H9 (cell line): ENCODE measurements around the gene VPS18. TPM values are rescaled to one million over a fixed set of nuclear protein-coding genes. Genes with fewer than 3 reads are reported as not detected.

Experiments
- DNase-seq: peaks from one replicate; pipeline ENCODE4 v3.0.0-alpha.2; 2017
- H2AFZ ChIP-seq: one replicate; pipeline ENCODE4 v1.6.1; 2013; ENCODE audit warnings: mild to moderate bottlenecking, low read length, control low read depth, moderate library complexity
- H2AK5ac ChIP-seq: 2 replicates; pipeline ENCODE4 v1.6.1; 2013; ENCODE audit warnings: low read length, control low read depth, mixed read lengths; ENCODE audit not compliant: insufficient read length
- H2BK120ac ChIP-seq: one replicate; pipeline ENCODE4 v1.6.1; 2013; ENCODE audit warnings: low read depth, mild to moderate bottlenecking, low read length, control low read depth, inconsistent platforms; ENCODE audit not compliant: poor library complexity, severe bottlenecking
- H2BK12ac ChIP-seq: 2 replicates; pipeline ENCODE4 v1.6.1; 2013; ENCODE audit warnings: low read length, control low read depth, mixed read lengths, low read depth; ENCODE audit not compliant: insufficient read length
- H2BK15ac ChIP-seq: 2 replicates; pipeline ENCODE4 v1.6.1; 2013; ENCODE audit warnings: low read depth, low read length, control low read depth
- H2BK20ac ChIP-seq: one replicate; pipeline ENCODE4 v1.6.1; 2013; ENCODE audit warnings: low read depth, mild to moderate bottlenecking, low read length, control low read depth, inconsistent platforms; ENCODE audit not compliant: poor library complexity, severe bottlenecking
- H2BK5ac ChIP-seq: 2 replicates; pipeline ENCODE4 v1.6.1; 2013; ENCODE audit warnings: low read length, control low read depth, mixed read lengths; ENCODE audit not compliant: insufficient read length
- H3K14ac ChIP-seq: 2 replicates; pipeline ENCODE4 v1.6.1; 2013; ENCODE audit warnings: low read length, control low read depth; ENCODE audit not compliant: insufficient read depth
- H3K18ac ChIP-seq: 2 replicates; pipeline ENCODE4 v1.6.1; 2013; ENCODE audit warnings: low read depth, mild to moderate bottlenecking, mixed read lengths, low read length, control low read depth; ENCODE audit not compliant: insufficient read length
- H3K23ac ChIP-seq: 2 replicates; pipeline ENCODE4 v1.6.1; 2013; ENCODE audit warnings: low read length, control low read depth, mixed read lengths, low read depth; ENCODE audit not compliant: insufficient read length
- H3K23me2 ChIP-seq: 2 replicates; pipeline ENCODE4 v1.6.1; 2013; ENCODE audit warnings: low read depth, mild to moderate bottlenecking, mixed read lengths, low read length, control low read depth; ENCODE audit not compliant: insufficient read length, poor library complexity, severe bottlenecking
- H3K27ac ChIP-seq: 2 replicates; pipeline ENCODE4 v1.5.1; 2013; ENCODE audit warnings: low read length, control low read depth, mixed read lengths, low read depth; ENCODE audit not compliant: insufficient read length
- H3K27me3 ChIP-seq: 2 replicates; pipeline ENCODE4 v1.6.1; 2013; ENCODE audit warnings: low read length, control low read depth, inconsistent platforms; ENCODE audit not compliant: insufficient read depth
- H3K4ac ChIP-seq: 2 replicates; pipeline ENCODE4 v1.6.1; 2013; ENCODE audit warnings: low read depth, mild to moderate bottlenecking, control low read depth, inconsistent platforms, low read length, moderate library complexity
- H3K4me1 ChIP-seq: 2 replicates; pipeline ENCODE4 v1.6.1; 2013; ENCODE audit warnings: low read length, control low read depth, inconsistent platforms; ENCODE audit not compliant: insufficient read depth
- H3K4me2 ChIP-seq: 2 replicates; pipeline ENCODE4 v1.6.1; 2013; ENCODE audit warnings: low read length, control low read depth, mixed read lengths; ENCODE audit not compliant: insufficient read length, insufficient read depth
- H3K56ac ChIP-seq: 2 replicates; pipeline ENCODE4 v1.6.1; 2013; ENCODE audit warnings: low read depth, mild to moderate bottlenecking, mixed read lengths, low read length, control low read depth; ENCODE audit not compliant: insufficient read length
- H3K79me1 ChIP-seq: 2 replicates; pipeline ENCODE4 v1.6.1; 2013; ENCODE audit warnings: low read depth, mild to moderate bottlenecking, moderate library complexity, low read length, control low read depth, inconsistent platforms; ENCODE audit not compliant: insufficient read depth, poor library complexity, severe bottlenecking
- H3K79me2 ChIP-seq: 2 replicates; pipeline ENCODE4 v1.6.1; 2013; ENCODE audit warnings: low read length, control low read depth, inconsistent platforms; ENCODE audit not compliant: insufficient read depth
- H3K9ac ChIP-seq: 2 replicates; pipeline ENCODE4 v1.6.1; 2013; ENCODE audit warnings: low read length, control low read depth, mixed read lengths; ENCODE audit not compliant: insufficient read length; ENCODE audit errors: extremely low read depth
- H3K9me3 ChIP-seq: one replicate; pipeline ENCODE4 v1.6.1; 2013; ENCODE audit warnings: low read depth, low read length, inconsistent platforms; ENCODE audit not compliant: control insufficient read depth
- H3T11ph ChIP-seq: one replicate; pipeline ENCODE4 v1.6.1; 2013; ENCODE audit warnings: mild to moderate bottlenecking, low read length, control low read depth, inconsistent platforms
- H4K20me1 ChIP-seq: one replicate; pipeline ENCODE4 v1.6.1; 2013; ENCODE audit not compliant: control insufficient read depth, insufficient read length, insufficient read depth
- H4K5ac ChIP-seq: 2 replicates; pipeline ENCODE4 v1.6.1; 2013; ENCODE audit warnings: low read depth, mild to moderate bottlenecking, mixed read lengths, low read length, control low read depth; ENCODE audit not compliant: insufficient read length
- H4K8ac ChIP-seq: replicated peaks from 2 replicates; pipeline ENCODE4 v1.6.1; 2013; ENCODE audit warnings: low read length, control low read depth, mixed read lengths, low read depth; ENCODE audit not compliant: insufficient read length
- H4K91ac ChIP-seq: 2 replicates; pipeline ENCODE4 v1.6.1; 2013; ENCODE audit warnings: low read depth, mild to moderate bottlenecking, moderate library complexity, mixed read lengths, low read length, control low read depth; ENCODE audit not compliant: insufficient read length
- H3K27ac Mint-ChIP-seq, 3 experiments: 2 replicates in 2 of 3; 3 replicates in 1 of 3; pipeline ENCODE4 v1.8.0; 2020 to 2021; ENCODE audit warnings: mixed read lengths in 3 of 3, mild to moderate bottlenecking in 1 of 3, moderate library complexity in 1 of 3
- H3K27me3 Mint-ChIP-seq: 2 replicates; pipeline ENCODE4 v1.8.0; 2021; ENCODE audit warnings: low read depth, mild to moderate bottlenecking, moderate library complexity, mixed read lengths
- H3K36me3 Mint-ChIP-seq, 3 experiments: 2 replicates in 2 of 3; 3 replicates in 1 of 3; pipeline ENCODE4 v1.8.0; 2020 to 2021; ENCODE audit warnings: low read depth in 3 of 3, mixed read lengths in 3 of 3; ENCODE audit not compliant: insufficient read depth in 1 of 3
- H3K4me1 Mint-ChIP-seq, 2 experiments: 2 replicates each; pipeline ENCODE4 v1.8.0; 2020; ENCODE audit warnings: mixed read lengths in 2 of 2
- H3K4me3 Mint-ChIP-seq, 2 experiments: 2 replicates in 1 of 2; 3 replicates in 1 of 2; pipeline ENCODE4 v1.8.0; 2020 to 2021; ENCODE audit warnings: mild to moderate bottlenecking in 2 of 2, mixed read lengths in 2 of 2, moderate library complexity in 1 of 2
- H3K9me3 Mint-ChIP-seq, 2 experiments: 2 replicates in 1 of 2; 3 replicates in 1 of 2; pipeline ENCODE4 v1.8.0; 2020; ENCODE audit warnings: mild to moderate bottlenecking in 2 of 2, mixed read lengths in 2 of 2, moderate library complexity in 1 of 2
- WGBS: extraction: QIAGEN DNeasy Blood & Tissue Kit; methylation state at CpG from one replicate; pipeline ENCODE4 v1.1.7; 2013; ENCODE audit warnings: missing lambda C conversion rate, low lambda C conversion rate, mixed read lengths; ENCODE audit not compliant: insufficient read length; ENCODE audit errors: extremely low coverage; 5-methylcytosine and 5-hydroxymethylcytosine counted together
- total RNA-seq: library from RNA; stranded (reverse); gene quantifications from 2 replicates; pipeline ENCODE4 v1.2.1, GENCODE V29; 2021
- TF ChIP-seq, protein P1 (sequence below): fragments of 200-600 bp; sonication (generic); conservative IDR thresholded peaks from 3 replicates; pipeline ENCODE4 v1.8.0; 2021; ENCODE audit warnings: antibody characterized with exemption, mild to moderate bottlenecking

VPS18 gene
- total RNA-seq, 1 experiment from 2014 or later: 45.0 TPM

- H3K79me2 ChIP-seq: no peaks in the 10 kb centered on the region
- no peaks in the 10 kb centered on the region for H3K36me3 Mint-ChIP-seq
Observed at GRCh38 chr15:40937762-40938535, 43.7 kb downstream of the VPS18 start.

More at GRCh38 chr15:40937762-40938535, 43.7 kb downstream of the VPS18 start:
- Histone ChIP-seq H3K4ac (no peak overlapping the region), H2AFZ (no peak overlapping the region), H3K14ac (no peak overlapping the region), H2BK20ac (no peak overlapping the region), H3K27ac (no peak overlapping the region), H3K79me1 (no peaks in the 10 kb centered on the region), H3K4me1 (no peaks in the 10 kb centered on the region), H3T11ph (no peak overlapping the region), H2BK15ac (no peak overlapping the region), H2BK5ac (no peak overlapping the region), H4K8ac (no peak overlapping the region), H3K4me2 (no peak overlapping the region), H2AK5ac (no peak overlapping the region), H2BK120ac (no peak overlapping the region), H2BK12ac (no peak overlapping the region), H3K23me2 (peaks cover 8% of the 10 kb centered on the region), H3K9me3 (no peaks in the 10 kb centered on the region), H4K91ac (no peak overlapping the region), H3K9ac (no peak overlapping the region), H4K20me1 (no peaks in the 10 kb centered on the region), H3K18ac (no peak overlapping the region), H4K5ac (no peak overlapping the region), H3K27me3 (no peaks in the 10 kb centered on the region; the same call in 1 of the 2 replicates), H3K23ac (no peak overlapping the region), H3K56ac (no peak overlapping the region)
- H3K4me1 Mint-ChIP-seq: peaks cover 23 to 26% of the 10 kb centered on the region in 2 experiments
- no peaks in the 10 kb centered on the region for H3K9me3 Mint-ChIP-seq
- no peak overlapping the region for H3K27ac Mint-ChIP-seq
- H3K27me3 Mint-ChIP-seq: peaks cover 75% of the 10 kb centered on the region
- peak; percentile 45 for DNase-seq
- H3K4me3 Mint-ChIP-seq: no peak overlapping the region
- TF ChIP-seq, protein P1, sequence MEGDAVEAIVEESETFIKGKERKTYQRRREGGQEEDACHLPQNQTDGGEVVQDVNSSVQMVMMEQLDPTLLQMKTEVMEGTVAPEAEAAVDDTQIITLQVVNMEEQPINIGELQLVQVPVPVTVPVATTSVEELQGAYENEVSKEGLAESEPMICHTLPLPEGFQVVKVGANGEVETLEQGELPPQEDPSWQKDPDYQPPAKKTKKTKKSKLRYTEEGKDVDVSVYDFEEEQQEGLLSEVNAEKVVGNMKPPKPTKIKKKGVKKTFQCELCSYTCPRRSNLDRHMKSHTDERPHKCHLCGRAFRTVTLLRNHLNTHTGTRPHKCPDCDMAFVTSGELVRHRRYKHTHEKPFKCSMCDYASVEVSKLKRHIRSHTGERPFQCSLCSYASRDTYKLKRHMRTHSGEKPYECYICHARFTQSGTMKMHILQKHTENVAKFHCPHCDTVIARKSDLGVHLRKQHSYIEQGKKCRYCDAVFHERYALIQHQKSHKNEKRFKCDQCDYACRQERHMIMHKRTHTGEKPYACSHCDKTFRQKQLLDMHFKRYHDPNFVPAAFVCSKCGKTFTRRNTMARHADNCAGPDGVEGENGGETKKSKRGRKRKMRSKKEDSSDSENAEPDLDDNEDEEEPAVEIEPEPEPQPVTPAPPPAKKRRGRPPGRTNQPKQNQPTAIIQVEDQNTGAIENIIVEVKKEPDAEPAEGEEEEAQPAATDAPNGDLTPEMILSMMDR: peak; percentile 56
- no CpG with 5 or more reads among the region's 19 CpGs for WGBS
